ENCODE results near the gene WDR6.

Gene WDR6, protein sequence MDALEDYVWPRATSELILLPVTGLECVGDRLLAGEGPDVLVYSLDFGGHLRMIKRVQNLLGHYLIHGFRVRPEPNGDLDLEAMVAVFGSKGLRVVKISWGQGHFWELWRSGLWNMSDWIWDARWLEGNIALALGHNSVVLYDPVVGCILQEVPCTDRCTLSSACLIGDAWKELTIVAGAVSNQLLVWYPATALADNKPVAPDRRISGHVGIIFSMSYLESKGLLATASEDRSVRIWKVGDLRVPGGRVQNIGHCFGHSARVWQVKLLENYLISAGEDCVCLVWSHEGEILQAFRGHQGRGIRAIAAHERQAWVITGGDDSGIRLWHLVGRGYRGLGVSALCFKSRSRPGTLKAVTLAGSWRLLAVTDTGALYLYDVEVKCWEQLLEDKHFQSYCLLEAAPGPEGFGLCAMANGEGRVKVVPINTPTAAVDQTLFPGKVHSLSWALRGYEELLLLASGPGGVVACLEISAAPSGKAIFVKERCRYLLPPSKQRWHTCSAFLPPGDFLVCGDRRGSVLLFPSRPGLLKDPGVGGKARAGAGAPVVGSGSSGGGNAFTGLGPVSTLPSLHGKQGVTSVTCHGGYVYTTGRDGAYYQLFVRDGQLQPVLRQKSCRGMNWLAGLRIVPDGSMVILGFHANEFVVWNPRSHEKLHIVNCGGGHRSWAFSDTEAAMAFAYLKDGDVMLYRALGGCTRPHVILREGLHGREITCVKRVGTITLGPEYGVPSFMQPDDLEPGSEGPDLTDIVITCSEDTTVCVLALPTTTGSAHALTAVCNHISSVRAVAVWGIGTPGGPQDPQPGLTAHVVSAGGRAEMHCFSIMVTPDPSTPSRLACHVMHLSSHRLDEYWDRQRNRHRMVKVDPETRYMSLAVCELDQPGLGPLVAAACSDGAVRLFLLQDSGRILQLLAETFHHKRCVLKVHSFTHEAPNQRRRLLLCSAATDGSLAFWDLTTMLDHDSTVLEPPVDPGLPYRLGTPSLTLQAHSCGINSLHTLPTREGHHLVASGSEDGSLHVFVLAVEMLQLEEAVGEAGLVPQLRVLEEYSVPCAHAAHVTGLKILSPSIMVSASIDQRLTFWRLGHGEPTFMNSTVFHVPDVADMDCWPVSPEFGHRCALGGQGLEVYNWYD

DNA sequence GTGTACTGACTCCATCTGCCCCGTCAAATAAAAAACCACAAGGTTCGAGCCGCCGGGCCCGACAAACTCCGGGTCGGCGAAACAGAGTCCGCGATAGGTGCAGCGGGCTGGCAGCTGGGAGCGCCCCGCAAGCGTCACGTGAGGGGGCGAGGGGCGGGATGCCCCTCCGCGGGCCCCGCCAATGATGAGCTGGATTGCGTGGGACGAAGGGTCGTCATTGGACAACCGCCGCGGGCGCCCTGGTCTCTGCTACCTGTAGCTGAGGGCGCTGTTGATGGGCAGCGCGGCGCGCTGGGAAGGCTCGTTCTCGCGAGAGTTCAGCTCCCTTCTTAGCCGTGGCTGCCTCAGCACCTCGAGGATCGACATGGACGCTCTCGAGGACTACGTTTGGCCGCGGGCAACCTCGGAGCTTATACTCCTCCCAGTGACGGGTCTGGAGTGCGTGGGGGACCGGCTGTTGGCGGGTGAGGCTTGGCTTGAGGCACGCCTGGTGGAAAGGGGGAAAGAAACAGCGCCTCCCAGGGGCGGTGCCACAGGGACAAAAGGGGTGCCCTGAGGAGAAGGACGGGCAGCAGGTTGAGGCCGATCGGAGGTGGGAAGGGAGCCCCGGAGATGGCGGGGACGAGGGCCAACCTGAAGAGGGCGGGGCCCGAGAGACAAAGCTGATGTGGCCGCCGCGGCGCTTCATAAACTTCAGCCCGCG is at the start of gene WDR6:
Gene WDR6, plus strand, starts transcription at position 324 of the 703 bp plus-strand sequence. Its CDS starts 41 bp downstream, at position 365.
- peak; percentile 99 for DNase-seq

DNA sequence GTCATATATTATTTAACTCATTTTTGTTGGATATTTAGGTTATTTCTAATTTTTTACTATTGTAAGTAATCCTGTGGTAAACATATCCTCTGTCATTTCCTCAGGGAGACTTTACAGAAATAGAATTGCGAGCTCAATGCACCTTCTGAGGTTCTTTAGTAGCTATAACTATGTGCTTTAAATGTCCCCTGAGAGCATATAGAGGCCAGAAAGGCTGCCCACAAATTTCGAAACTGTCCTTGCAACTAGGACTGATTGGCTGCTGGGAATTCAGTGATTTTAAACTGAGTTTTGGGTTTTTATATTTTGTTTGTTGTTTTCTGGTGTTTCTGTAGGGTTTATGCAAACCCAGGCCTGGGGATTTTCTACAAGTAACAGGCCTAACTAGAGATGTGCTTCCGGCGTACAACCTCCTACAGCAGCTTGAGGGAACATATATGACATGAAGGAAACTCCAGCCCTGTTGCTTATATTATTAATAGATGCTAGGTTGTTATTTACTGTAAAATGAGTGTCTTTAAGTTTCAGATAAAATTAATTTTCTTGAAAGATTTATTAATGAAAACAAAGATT is 46.3 kb upstream of the WDR6 start:
- no peak for DNase-seq

DNA sequence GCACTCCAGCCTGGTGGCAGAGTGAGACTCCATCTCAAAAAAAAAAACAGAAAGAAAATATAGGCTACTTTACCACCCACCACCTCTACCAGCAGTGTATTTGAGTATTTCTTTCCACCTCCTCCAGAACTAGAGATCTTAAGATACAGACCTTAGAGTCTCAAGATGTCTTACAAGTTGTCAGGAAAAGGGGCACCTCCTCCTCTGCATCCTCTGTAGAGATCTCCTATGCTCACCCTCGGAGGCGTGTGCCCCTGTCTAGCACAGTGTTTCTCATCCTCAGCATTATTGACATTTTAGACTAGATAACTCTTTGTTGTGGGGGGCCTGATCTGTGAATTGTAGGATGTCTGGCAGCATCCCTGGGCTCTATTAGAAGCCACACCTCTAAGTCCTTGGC is 44.9 kb upstream of the WDR6 start:
- no peak for DNase-seq

DNA sequence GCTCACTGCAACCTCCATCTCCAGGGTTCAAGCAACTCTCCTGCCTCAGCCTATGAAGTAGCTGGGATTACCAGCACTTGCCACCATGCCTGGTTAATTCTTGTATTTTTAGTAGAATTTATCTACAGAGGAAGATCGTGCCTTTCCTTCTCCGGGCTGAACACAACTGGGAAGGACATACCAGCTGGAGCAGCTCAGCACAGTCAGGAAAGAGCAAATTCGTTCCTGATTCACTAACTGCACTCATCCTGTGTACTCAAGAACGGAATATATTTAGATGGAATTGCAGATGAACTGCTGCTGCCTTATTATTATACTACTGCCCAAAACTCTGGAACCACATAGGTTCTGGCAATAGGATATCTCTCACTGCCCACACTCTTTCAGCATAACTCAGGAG is 44.3 kb upstream of the WDR6 start:
- no peak for DNase-seq

DNA sequence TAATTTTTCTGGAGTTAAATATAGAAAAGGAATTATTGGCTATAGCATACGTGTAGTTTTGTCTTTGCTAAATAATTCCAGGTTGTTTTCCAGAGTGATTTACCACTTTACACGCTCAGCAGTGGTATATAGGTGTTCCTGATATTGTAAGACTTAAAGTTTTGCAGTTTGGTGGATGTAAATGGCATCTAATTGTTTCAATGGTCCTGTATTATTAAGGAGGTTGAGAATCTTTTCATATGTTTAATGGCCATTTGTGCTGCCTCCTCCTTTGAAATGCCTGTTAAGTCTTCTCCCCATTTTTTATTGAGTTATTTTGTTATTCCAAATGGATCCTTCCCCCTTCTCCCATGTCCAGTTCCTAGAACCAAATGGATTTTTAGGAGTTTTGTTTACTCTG is 43.6 kb upstream of the WDR6 start:
- no peak for DNase-seq

DNA sequence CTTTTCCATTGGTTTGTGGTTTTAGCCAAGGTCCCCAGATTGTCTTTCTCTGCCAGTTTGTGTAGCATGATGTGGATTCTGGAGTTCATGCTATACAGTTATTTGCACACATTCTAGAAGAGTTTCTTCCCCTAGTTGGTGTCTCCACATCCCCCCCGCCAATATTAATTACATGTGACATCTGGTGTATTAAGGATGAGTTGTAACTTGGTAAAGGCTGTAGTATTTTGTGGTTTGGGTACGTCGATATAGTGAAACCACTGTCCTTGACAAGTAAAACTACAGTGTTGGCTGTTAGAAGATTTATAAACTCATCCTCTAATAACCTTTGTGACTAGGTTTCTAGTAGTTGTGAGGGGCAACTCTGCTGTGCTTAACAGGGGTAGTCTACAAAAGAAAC is 40.8 kb upstream of the WDR6 start:
- DNase-seq = no peak

DNA sequence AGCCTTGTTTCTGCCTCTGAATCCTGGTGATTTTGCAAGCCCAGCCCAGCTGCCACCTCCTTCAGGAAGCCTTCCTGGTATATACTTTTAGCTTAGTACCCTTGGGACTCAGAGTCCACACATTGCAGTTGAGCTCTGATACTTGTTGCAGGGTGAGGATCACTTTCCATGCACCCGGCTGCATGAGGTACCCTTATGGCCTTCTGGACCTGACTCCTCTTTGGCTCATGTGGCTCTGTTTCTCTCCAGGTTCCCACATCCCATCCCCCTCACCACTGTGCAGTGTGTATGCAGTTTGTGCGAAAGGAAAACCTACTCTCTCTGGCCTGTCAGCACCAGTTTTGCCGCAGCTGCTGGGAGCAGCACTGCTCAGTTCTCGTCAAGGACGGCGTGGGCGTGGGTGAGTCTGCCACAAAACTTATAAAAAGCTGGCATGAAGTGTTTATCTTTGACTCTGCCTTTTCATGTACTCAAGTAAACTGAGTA is 40.3 kb upstream of the WDR6 start:
- peak; percentile 59 for DNase-seq

DNA sequence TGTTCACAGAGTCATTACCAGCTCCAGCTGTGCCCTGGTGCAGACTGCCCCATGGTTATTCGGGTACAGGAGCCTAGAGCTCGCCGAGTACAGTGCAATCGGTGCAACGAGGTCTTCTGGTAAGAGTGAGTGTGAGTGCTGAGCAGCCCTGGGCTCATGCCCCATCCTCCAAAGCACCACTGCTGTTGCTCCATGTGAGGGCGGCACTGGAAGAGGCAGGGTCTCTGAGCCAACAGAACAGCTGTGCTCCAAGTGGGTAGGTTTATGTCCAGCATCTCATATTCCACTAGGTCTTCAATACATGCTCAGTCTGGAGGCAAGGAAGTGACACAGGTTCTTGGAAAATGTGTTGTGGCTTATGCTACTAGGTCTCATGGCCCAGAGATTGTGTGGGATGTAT is 36.6 kb upstream of the WDR6 start:
- DNase-seq = no peak

DNA sequence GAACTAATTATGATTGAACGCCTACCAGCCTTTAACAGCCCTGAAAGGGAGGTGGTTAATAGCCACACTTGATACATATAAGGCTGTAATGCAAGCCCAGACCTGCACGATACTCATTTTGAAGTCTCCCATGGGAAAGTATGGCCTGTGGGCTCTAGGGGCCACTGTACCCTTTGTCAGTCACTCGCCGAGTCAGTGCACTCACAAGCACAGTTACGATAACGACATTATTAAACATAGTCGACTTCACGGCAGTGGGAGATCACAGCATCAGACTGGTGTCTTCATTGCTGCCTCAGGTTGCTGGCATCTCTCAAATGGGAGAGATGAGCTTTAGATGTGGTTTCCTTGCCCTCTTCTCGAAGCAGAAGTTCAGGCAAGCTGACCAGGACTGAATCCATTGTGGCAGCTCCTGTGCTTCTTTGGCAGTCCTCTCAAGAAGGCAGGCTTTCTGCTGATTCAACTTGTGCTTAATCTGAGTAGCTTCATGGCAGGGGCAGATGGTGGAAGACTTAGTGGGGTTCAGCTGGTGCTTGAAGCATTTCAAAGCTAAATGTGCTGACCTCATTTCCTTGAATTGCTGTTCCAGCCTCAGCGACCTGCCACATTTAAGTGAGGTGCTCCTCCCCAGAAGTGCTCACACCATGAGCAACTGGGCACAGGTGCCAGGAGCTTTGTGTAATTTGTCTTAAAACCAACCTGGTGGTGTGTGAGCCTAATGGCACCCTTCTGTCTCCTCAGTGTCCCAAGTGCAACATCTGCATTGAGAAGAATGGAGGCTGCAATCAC is 32.9 kb upstream of the WDR6 start:
- DNase-seq = no peak

DNA sequence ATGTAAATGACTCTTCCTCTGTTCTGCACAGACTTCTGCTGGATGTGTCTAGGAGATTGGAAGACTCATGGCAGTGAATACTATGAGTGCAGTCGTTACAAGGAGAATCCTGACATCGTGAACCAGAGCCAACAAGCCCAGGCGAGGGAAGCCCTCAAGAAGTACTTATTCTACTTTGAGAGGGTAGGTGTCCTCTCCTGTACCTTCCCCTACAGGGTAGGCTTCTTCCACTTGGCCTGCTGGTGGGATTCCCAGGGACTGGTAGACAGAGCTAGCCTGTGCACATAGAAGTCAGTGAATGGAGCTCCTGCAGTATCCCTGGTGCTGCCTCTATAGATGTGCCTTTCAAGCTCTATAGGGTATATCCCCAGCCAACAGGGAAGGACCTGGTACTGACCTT is 27.7 kb upstream of the WDR6 start:
- no peak for DNase-seq

DNA sequence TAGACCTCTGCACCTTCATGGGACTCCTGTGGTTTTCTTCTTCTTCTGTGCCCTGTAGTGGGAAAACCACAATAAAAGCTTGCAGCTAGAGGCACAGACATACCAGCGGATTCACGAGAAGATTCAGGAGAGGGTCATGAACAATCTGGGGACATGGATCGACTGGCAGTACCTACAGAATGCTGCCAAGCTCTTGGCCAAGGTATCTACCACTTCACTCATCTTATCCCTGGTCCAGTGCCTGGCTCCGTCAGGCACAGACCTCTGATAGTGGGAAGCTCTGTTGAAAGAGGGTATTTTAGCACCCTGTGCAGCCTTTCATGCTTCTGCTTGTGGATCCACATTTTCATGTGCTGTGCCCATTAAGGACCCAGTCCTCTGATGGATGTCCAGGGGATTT is 26.9 kb upstream of the WDR6 start:
- no peak for DNase-seq

DNA sequence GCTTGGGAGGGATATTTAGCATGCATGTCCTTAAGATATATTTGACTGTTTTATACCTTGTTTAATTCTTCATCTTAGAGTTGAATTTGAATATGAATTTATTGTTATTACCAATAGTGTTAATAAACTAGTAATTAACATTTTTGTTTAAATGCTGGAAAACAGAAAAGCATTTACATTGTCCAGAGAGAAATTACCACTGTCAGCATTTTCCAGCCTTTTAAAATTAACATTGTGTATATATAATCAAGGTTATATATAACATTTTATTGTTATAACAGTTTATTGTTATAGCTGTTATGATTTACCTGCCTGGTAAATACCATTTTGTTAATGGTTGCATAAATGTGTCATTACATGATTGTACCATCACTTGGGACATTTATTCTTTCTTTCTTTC is 25.2 kb upstream of the WDR6 start:
- no peak for DNase-seq

DNA sequence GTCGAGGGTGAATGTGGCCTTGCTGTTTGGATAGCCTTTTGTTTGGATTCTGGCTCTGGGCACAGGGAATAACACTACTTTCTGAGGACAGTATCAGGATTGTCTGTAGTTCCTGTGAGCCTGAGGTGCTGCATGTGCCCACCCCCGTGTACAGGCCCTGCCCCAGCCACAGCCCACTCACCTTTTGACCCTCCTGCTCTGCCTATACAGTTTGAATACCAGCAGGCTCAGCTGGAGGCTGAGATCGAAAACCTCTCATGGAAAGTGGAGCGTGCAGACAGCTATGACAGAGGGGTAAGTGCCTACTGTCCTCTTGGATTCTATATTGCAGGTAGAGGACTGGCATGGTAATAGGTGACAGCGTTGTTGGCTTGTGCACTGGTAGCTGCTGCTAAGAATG is 24.5 kb upstream of the WDR6 start:
- no peak for DNase-seq

DNA sequence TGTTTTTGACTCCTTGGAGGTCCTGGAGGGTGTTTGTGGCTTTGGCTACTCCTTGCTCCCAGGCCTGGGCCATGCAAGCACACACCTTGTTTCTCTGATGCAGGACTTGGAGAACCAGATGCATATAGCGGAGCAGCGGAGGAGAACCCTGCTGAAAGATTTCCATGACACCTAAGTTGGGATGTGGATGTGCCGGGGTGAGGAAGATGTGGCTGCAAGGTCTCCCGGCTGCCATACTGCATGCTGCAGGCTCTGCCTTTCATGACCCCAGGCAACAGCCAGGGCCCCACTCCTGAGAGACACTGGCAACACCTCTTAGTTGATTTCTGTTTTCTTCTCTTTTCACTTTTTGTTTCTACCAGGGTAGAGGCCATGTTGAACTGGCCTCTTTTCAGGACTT is 24.1 kb upstream of the WDR6 start:
- DNase-seq = no peak

DNA sequence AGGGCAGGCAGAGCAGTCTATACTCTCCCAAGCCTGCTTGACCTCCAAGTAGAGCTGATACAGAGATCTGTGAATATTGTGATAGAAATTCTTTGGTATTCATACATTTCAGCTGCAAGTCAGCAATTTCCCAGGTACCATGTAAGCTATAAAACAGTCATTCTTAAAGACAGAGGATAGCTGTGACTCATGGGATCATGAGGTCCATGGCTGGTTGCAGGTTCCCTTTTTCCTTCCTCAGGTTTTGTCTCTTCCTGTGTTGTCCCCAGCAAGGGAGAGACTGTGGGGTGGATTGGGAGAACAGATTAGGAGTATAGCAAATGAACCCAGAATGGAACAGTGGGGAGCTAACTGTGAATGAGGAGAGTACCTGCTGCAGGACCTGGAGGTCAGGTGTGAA is 22.5 kb upstream of the WDR6 start:
- DNase-seq = no peak

DNA sequence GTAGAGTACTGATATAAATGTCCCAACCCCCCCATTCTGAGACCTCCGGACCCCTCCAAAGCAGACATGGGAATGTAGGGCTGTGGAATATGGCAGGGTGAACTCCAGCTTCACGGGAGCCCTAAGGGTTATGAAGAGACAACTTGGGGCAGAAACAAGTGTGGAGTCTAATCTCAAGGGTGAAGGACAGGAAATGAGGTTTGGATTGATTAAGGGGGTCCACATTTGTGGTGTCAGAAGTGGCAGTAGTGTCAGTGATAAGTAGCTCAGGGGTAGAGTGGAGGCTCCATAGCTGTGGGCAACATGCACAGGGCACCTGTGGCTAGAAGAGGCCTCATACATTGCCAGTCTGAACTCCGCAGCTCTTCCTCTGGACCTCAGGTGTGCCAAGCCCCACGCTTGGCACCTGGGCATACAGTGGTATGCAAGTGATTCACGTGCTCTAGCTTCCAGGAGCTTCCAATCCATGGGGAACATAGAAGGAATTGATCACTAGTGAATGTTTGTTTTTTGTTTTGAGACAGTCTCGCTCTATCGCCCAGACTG is 21.3 kb upstream of the WDR6 start:
- no peak for DNase-seq

DNA sequence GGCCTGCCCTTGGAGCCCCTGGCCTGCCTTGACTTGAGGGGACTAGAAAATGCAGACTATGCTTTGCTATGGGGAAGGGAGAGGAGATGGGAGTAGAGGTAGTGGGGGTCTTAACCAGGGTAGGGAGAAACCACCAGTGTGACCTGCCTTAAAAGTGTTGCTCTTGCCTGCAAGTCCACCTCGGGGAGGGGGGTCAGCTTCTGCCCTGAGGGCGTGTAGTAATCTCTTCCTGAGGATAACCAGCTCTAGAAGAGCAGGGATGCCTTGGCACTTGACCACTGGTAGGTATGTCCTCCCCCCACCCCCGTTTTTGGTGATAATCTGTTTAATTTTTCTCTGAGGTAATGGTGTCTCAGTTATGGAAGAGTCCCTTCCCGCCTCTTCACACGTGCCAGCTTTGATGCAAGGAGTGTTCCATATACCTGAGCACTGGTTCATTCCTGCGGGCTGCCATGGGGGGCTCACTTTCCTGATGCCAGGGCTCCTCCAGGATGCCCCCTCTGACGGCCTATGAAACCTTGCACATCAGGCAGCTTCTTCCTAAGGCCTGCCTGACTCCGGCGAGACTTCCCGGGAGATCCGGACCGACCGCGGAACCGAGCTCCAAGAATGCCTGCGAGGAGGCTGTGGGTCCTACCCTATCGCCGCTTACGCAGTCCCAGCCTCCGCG is 17.9 kb upstream of the WDR6 start:
- DNase-seq = no peak

DNA sequence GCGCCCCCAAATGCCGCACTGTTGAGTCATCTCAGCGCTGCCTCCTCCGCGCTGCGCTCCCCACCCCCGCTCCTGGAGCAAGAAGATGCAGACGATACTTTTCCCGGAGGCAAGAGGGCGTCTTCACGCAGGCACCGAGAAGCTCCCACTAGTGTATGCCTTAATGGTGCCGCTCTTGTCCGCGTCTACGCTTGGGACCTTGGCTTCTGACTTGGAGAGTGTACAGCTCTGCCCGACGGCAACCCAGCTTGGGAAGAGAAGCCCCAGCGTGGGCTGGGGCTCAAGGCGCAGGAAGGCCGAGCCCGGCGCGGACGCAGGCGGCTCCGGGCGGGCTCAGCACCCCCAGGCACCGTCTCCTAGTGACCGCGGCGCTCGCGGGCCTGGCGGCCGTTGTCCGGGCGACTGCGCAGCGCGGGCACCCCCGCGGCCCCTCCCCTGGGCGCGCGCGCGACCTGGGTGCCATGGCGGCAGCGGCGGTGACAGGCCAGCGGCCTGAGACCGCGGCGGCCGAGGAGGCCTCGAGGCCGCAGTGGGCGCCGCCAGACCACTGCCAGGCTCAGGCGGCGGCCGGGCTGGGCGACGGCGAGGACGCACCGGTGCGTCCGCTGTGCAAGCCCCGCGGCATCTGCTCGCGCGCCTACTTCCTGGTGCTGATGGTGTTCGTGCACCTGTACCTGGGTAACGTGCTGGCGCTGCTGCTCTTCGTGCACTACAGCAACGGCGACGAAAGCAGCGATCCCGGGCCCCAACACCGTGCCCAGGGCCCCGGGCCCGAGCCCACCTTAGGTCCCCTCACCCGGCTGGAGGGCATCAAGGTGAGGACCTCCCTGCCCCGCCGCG is 17.2 kb upstream of the WDR6 start, which contains the start of gene P4HTM:
Gene P4HTM, plus strand, starts transcription at position 446 of the 840 bp plus-strand sequence. Its CDS starts 16 bp downstream, at position 462.
- DNase-seq = peak; percentile 90

DNA sequence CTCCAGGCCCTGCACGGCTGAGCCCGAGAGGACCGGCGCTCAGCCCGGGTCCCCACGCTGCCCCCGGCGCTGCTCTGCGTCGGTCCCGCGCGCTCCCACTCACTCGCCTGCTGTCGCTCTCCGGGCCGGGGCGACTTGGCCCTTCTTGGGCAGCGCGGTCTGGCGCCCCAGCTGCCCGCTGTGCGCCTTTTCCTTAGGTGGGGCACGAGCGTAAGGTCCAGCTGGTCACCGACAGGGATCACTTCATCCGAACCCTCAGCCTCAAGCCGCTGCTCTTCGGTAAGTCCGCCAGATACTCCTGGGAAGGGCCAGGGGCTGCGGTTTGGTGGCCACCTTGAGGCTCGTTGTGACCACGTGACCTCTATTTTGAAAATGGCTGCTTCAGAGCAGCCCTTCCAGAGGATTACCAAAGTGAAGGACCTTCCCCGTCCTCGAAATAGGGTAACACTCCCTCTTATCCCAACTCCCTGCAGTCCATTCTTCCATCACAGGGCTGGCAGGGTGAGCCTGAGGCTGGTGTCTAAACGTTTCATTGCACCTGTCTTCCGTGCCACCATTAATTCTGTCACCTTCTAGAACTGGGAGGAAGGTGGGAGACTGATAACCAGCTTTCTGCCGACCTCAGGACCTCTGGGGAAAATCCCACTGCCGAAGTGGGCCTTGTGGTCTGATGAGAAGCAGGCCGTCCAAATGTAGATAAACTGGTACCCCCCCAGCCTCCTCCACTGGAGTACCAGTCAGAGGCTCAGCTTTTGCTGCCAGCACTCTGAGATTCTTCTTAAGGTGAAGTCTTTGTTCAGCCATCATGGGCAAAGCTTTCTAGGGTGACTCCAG is 16.3 kb upstream of the WDR6 start:
- DNase-seq = peak; percentile 51

Measured in stimulated activated CD4-positive, alpha-beta T cell treated with anti-CD3 and anti-CD28 coated beads, Interleukin-15, amount 100 ng/mL, for 24 hours (primary cell).